ENCODE data around the gene EHD2.
A peak's percentile ranks its signal among the peaks of the same experiment; 100 is the strongest.

GRCh38 chr19:47790398-47790814, 77.2 kb downstream of the EHD2 start:
- TF ChIP-seq MAFK (IDR thresholded peaks at IDR 0.05; ENCODE audit: low read depth, low read length): no peak
- no peak for TF ChIP-seq CHD1 (IDR thresholded peaks at IDR 0.05; ENCODE audit: low read depth, low read length)
- no peak for TF ChIP-seq ELK1 (IDR thresholded peaks at IDR 0.05; ENCODE audit: borderline replicate concordance, low read depth, low read length)
- TF ChIP-seq MAZ (IDR thresholded peaks at IDR 0.05; ENCODE audit: borderline replicate concordance, low read depth, low read length): peak; percentile 52; the same call in 1 of the 2 replicates
- TF ChIP-seq CTCF (conservative IDR thresholded peaks at IDR 0.05; ENCODE audit: low read depth, low read length): peak; percentile 72
- no peak for TF ChIP-seq BHLHE40 (IDR thresholded peaks at IDR 0.05; ENCODE audit: low read depth, low read length)
- TF ChIP-seq POLR2A (IDR thresholded peaks at IDR 0.05; ENCODE audit: low read depth, low read length): no peak
- no peak for TF ChIP-seq RCOR1 (IDR thresholded peaks at IDR 0.05; ENCODE audit: insufficient replicate concordance, low read length)
- TF ChIP-seq RFX5 (IDR thresholded peaks at IDR 0.05; ENCODE audit: low read depth, low read length): no peak
- TF ChIP-seq SMC3 (IDR thresholded peaks at IDR 0.05; ENCODE audit: low read depth, low read length): peak; percentile 36
- no peak for TF ChIP-seq CEBPB (IDR thresholded peaks at IDR 0.05; ENCODE audit: low read depth, low read length)

Measured in IMR-90 (cell line).